HG03095 (cell line): ENCODE measurements around the gene EYA2.

Experiments
- ATAC-seq: cut with Tn5 transposase; IDR thresholded peaks from one replicate; pipeline ENCODE4 v1.9.1; 2021; ENCODE audit warnings: moderate library complexity; ENCODE audit not compliant: unreplicated experiment

Gene EYA2

GRCh38 chr20:47216819-47217410 lies 322.3 kb downstream of the EYA2 start:
- no peak for ATAC-seq

- no peak for ATAC-seq
These were observed 323.1 kb downstream of the EYA2 start for GRCh38 chr20:47217482-47218446.

- no peak for ATAC-seq
These were observed 325.5 kb downstream of the EYA2 start for GRCh38 chr20:47220161-47220582.

GRCh38 chr20:47221036-47221625 lies 326.5 kb downstream of the EYA2 start:
- no peak for ATAC-seq

- ATAC-seq = no peak
These were observed 328.0 kb downstream of the EYA2 start for GRCh38 chr20:47222468-47223119.

- ATAC-seq = no peak
These were observed 329.3 kb downstream of the EYA2 start for GRCh38 chr20:47223896-47224295.

- no peak for ATAC-seq
These were observed 329.7 kb downstream of the EYA2 start for GRCh38 chr20:47224300-47224791.

GRCh38 chr20:47224857-47225256 lies 330.2 kb downstream of the EYA2 start:
- no peak for ATAC-seq

GRCh38 chr20:47225458-47225857 lies 330.8 kb downstream of the EYA2 start:
- no peak for ATAC-seq

- ATAC-seq = no peak
These were observed 332.5 kb downstream of the EYA2 start for GRCh38 chr20:47227119-47227518.

- no peak for ATAC-seq
These were observed 332.9 kb downstream of the EYA2 start for GRCh38 chr20:47227576-47227975.

- no peak for ATAC-seq
These were observed 334.0 kb downstream of the EYA2 start for GRCh38 chr20:47228654-47229053.

GRCh38 chr20:47230811-47231256 lies 336.2 kb downstream of the EYA2 start:
- no peak for ATAC-seq

GRCh38 chr20:47231382-47232039 lies 336.9 kb downstream of the EYA2 start:
- no peak for ATAC-seq

GRCh38 chr20:47232518-47232917 lies 337.9 kb downstream of the EYA2 start:
- no peak for ATAC-seq

- no peak for ATAC-seq
These were observed 338.9 kb downstream of the EYA2 start for GRCh38 chr20:47233333-47234188.

GRCh38 chr20:47235111-47235510 lies 340.5 kb downstream of the EYA2 start:
- ATAC-seq = no peak

GRCh38 chr20:47235853-47236638 lies 341.4 kb downstream of the EYA2 start:
- ATAC-seq = no peak

- no peak for ATAC-seq
These were observed 341.9 kb downstream of the EYA2 start for GRCh38 chr20:47236639-47236900.
